ENCODE results near the gene OSBPL3.

OSBPL3 gene

DNA sequence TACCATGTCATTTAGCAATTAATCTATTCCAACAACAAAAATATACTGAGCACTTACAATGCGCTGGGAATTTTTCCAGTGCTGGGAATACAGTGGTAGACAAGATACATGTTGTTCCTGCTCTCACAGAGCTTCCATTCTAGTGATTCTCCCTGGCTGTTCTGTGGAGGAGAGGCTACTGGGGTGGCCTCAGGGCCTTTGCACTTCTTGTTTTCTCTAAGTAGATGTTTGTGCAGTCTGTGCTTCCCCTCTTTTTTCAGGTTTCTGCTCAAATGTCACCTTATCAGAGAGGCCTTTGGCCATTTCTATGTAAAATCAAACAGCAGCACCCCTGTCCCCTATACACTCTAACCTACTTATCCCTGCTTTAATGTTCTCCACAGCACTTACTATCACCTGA, 24.7 kb downstream of the OSBPL3 start:
- DNase-seq (ENCODE audit: low read depth), result no peak

DNA sequence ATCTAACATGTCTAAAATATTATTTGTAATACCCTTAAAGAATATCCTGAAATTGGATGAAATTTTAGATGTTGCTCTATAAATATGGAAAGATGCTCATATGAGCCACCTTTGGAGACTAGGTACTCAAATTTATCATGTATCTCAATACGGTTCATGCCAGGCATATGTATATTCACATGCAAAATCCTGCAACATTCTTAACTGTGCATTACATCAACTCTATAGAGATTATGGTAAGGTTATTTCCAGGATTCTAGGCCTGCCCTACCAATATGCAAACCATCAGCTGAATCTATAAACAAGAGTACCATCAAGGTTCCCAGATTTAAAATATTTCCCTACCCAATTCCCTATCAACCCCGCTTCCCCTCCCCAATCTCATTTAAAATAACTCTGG, 27.5 kb downstream of the OSBPL3 start:
- DNase-seq (ENCODE audit: low read depth), result no peak

DNA sequence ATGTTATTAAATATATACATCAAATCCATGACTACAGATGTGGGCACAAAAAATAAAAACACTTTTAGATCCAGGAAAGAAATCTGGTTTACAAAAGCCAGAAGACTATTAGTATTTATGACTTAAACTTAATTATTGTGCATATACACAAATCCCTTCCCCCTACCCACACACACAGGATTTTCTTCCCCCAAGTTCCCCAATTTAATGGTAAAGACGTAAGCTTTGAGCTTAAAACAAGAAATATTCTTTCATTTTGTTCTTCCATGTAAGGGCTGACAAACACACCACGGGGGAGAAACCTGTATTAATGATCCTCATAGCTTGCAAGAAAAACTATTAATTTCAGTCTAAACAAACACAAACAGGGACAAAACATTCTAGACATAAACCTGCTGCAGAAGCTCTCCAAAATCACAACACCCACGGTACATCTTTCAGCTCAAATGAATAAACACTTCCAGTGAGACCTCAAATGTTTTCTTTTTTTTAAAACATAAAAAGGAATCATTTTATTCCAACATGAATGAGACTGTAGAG, 28.5 kb downstream of the OSBPL3 start:
- DNase-seq (ENCODE audit: low read depth), result no peak

DNA sequence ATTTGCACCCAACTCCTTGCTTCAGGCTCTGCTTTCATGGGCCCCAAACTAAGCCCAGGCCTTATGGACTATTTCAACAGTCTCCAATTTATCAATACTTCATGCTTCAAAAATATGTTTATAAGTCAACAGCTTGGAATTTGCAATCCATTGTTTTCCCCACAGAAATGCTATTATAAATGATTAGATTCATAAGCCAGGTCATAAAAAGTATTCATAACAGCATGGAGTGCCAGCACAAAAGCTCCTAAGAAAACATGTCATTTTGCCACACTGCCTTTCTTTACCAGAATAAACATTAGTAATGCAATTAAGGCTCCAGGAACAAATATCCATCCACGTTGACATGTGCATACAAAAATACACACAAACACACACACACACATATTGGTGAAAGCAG, 30.1 kb downstream of the OSBPL3 start:
- DNase-seq (ENCODE audit: low read depth), result no peak

DNA sequence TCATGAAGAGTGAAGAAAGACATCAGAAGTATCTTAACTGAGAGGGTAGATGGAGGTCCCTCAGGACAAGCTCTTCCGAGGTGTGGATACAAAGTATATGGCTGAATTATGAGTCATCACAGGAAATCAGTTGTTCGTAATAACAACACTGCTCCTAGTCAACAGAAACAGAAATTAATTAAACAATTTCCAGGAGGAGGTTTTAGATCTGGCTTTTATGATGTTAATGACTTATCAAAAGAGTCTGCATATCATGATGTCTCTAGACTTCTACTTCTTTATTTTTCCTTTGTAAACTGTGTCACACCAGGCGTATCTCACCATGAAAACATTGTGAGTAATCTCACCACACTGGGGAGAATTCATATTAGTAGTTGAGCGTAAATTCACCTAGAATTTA, 31.2 kb downstream of the OSBPL3 start:
- no peak for DNase-seq (ENCODE audit: low read depth)

DNA sequence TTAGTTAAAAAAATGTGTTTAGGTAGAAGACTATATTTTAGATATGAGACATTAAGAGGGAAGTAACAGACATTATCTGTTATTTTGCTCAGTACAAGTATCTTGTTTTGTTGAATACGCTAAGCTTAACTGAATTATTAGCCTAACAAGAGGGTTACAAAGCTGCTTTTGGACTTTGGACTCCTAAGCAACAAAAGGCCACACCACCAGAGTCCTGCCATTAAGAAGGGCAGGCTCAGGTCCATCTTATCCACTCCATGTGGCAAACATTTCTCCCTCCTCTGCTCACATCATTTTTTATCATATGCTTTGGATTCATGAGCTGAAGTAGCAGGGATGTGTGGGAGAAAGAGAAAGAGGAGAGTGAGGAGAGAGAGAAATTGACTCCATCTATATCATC, 33.5 kb downstream of the OSBPL3 start:
- DNase-seq (ENCODE audit: low read depth), result no peak

DNA sequence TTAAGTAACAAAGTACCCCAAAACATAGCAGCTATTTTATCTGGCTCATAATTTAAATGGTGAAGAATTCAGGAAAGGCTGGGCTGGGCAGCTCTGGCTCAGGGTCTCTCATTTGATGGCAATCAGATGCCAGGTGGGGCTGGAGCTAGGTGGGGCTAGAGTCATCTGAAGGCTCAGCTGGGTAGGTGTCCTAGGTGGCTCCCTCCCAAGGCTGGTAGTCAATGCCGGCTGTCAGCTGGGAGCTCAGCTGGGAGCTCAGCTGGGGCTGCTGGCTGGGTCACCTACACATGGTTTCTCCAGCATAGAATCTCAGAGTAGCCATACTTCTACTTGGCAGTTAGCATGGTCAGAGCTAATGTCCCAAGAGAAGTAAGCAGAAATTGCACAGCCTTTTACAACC, 34.1 kb downstream of the OSBPL3 start:
- no peak for DNase-seq (ENCODE audit: low read depth)

DNA sequence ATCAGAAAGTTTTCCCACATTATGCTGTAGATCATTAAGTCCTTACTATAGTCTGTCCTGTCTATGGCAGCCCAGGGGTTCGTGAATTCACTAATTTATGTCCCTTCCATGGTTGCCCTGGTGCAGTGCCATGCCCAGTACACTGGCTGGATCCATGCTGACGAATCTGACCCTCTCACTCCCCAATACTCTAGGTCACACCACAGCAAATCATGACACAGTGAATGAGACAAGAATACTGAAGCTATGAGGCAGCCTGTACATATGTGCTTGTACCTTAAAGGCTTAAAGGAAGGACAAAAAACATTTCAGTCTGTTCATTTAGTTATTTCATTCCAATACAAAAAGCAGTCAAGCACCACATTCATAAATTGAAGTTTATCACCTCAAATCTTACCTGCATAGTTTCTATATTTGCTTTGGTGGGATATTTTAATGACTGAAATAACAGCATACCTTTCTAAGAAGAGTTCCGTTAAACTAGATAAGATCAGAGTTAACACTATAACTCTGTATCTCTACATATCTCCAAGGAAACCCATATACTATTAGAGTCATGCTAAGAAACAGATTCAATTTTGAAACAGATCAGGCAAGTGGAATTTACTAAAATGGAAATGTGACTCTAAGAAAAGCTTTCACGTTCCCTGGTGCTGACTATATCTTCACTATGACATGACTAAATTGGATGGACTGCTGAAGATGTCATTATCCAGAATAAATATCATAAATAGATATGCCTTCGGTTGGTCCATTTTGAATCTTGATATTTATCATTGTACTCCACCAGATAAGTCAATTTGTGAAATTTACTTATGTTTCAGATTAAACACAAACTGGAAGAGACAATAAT, 36.7 kb downstream of the OSBPL3 start:
- DNase-seq (ENCODE audit: low read depth), result no peak

DNA sequence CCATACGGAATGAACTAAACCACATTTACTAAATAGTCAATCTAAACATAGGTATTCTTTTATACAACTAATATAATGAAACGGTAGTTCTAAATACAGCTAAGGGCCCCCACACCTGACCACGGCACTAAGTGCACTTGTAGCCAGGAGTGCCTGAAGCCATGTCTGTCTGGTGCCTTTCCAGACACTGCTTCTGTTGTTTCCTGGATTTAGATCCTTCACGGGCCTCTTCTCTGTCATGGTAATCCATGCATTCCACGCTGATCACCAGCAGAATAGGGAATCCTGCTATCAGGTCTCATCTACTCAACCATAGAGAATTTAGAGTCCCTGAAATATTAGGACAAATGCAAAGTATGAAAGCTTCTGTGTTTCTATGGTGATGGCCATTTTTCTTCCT, 37.8 kb downstream of the OSBPL3 start:
- no peak for DNase-seq (ENCODE audit: low read depth)

DNA sequence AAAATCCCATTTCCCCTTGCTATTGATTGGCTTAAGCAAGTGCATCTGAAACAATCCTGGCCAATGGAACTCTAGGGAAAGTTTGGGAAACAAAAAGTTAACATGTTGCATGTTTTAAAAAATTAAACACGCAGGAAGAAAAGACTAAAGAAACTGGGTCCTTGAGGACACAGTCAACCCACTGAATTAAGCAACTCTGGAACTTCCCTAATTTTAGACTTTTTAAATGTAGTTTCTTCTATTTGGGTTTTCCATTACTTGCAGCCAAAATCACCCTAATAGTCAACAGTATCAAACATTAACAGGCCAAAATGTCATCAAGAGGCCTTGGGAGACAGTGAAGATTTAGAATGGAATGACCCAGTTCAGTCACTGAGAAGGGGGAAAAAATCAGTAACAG, 40.6 kb downstream of the OSBPL3 start:
- no peak for DNase-seq (ENCODE audit: low read depth)

DNA sequence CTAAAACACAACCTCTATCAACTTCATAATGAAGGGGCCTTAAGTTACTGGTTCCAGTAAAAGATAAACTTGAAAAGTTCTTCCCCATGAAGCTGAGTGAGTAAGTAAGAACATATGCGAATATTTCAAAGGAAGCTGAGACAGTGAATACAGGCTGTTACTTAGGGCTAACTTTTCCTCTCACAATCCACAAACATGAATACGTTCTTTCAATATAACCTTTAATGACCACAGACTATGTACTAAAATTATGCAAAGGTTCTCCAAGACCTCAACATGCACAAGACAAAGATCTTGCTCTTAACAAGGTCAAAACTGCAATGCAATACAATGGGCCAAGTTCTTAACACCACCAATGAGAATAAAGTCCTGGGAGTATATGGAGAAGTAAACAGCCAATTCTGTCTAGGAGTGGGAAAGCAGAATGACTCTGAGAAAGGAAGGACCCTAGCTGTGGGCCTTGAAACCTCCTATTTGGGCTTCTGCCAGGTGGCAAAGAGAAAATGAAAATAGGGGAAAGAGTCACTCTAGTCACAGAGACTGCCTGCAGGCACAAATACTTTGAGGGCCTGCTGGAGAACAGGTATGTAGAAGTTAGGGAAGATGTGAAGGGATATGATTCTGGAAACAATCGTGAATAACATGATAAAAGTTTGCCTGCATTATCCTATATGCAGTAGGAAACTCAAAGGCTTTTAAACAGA, 43.7 kb downstream of the OSBPL3 start:
- no peak for DNase-seq (ENCODE audit: low read depth)

DNA sequence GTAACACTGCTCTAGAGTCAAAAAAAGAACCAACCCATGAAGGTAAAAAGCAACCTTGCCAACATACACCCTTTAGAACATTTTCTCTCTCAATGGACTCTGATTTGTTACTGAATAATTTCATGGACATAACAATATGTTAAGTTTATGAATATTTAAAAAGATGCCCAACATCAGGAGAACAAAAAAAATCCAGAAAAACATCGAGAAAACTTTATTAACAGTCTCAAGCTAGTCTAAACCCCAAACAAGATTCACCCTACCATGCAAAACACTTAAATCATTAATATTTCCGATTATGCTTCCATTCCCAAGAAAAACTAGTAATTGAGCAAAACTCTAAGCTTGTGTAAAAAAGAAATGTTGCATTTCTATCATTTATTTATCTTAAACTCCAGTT, 46.7 kb downstream of the OSBPL3 start:
- no peak for DNase-seq (ENCODE audit: low read depth)

DNA sequence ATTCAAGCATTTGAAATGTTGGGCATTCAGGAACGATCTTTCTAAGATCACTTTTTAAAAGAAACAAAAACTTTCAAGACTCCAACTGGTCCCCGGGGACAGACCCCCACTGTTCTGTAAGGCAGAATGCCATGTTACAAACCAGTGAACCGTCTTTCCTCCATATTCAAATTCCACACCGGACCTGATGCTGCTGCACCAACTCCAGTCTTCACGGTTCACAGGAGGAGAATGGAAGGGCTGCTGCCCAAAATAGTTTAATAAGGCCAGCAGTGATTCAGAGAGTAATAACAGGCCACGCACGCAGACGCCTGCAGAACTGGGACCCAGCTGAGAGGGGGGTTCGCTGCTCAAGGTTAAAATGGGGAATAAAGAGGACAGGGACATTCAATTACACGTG, 47.2 kb downstream of the OSBPL3 start:
- DNase-seq (ENCODE audit: low read depth), result no peak

DNA sequence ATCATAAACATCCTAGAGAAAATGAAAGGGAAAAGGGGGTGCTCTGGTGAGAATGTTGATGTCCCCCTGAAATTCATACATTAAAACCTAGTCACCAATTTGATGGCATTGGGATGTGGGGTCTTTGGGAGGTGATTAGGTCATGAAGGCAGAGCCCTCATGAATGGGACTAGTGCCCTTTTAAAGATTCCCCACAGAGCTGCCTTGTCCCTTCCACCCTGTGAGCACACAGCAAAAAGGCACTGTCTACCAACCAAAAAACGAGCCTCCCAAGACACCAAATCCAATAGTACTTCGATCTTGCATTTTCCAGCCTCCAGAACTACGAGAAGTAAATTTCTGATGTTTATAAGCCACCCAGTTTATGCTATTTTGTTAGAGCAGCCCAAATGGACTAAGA, 47.6 kb downstream of the OSBPL3 start:
- no peak for DNase-seq (ENCODE audit: low read depth)

DNA sequence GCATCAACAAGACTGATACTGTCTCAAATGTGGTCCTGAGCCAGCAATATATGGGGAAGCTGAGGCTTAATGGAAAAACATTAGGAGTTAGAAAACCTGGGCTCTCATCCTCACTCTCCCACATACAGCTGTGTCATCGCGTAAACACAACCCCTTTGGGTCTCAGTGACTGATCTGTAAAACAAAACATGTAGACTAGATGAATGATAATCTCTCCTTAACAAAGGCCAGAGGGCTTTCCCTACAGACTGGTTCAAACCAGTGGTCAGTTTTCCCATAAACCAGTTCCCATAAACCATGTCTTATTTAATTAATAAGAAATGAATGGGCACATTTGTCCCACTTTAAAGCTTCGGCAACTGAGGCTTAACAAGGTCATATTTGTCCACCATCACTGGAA, 48.1 kb downstream of the OSBPL3 start:
- no peak for DNase-seq (ENCODE audit: low read depth)

DNA sequence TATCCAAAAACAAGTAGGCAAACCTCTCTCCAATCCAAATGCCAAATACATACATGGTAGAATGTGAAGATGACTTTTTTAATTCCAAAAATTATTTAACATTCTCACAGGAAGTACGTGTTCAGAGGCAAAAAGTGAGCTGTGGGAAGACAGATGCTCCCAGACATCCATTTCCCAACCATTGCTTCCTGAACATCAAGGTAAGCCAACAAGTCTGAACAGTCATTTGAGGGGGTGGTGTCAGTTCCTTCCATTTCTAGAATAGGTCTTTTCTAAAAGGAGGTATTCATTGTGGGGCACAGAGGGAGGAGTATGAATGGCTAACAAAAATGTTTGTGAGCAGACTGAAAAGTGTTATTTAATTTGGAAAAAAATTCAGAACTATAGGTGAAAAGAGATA, 49.1 kb downstream of the OSBPL3 start:
- DNase-seq (ENCODE audit: low read depth), result no peak

DNA sequence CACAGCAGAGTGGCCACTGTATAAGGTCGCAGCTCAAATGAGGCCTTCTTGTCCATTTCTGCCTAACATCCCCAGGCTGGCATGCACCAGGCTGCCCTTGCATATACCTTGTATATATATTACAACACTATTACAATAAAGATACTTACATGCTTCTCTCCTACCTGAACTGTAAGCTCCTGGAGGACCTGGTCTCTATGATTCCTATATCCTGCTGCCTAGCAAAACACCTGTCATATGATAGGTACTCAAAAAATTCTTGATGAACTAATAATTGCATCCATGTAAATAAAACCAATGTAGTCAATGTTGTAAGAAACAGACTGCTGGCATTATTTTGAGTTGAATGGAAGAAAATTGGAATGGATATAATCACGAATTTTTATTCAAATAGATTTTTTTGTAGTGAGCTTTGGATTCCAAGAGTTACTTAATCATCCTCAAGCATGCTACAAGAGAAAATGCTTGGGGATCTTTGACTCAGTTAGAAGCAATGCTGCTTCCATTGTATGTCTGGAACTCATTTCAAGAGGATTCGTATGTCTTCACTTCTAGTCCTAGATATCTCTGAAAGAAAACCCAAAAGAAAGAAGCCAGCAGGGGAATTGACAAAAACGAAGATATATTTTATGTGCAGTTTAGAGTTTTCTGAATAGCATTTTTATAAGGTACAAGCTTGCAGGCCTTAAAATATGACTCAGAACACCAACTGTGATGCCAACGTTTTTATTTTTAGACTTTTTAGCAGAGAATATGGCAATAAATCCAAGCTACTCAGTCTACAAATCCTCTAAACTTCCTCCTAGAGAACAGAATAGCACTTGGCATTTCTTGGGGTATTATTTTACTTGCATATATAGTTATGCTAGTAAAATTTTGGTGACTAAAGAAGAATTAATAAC, 53.1 kb downstream of the OSBPL3 start:
- no peak for DNase-seq (ENCODE audit: low read depth)

DNA sequence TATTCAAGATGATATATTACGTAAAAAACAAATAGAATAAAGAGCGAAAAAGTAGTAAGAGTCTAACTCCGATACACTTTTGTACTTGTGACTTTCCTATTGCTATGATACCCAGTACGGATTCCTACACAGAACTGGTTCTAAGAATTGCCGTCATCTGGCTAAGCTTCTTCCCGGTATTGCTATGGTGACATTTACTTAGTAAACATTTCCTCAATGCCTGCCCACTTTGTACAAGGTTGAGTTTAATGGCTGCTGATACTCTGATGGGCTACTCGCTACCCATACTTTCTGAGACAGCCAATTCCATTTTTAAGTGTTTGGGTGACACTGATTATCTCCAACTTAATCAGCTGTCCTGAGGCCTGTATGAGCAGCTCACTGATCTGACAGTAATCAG, 55.6 kb downstream of the OSBPL3 start:
- no peak for DNase-seq (ENCODE audit: low read depth)

DNA sequence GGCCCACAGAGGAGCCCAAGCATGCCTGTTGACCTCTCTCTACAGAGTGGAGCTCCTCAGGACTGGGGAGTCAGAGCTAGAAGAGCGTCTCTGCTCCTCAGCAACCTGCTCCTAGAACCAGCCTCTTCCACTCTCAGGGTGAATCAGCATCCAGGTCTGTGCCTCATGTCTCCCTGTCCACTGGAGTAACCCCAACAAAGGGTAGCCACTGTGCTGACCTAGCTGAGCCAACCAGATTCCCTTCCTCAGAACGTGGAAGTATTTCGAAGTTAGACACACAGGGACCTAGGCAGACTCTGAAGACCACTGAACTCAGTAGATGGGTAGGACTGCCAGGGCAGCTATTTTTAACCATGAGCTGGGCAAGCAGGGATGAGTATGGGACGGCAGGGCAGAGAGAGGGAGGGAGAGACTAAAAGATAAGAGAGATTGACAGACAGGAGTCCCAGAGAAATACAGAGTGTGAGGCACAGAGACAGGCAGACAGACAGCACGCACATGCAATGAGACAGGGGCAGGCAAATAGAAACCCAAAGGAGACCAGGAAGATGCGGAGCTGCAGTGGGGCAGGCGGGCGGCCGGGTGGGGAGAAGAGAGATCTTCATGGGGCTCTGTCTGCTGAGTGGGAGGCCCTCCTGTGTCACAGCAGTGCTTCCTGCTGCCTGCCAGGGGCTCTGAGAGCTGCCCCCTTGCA, 56.7 kb downstream of the OSBPL3 start:
- no peak for DNase-seq (ENCODE audit: low read depth)

DNA sequence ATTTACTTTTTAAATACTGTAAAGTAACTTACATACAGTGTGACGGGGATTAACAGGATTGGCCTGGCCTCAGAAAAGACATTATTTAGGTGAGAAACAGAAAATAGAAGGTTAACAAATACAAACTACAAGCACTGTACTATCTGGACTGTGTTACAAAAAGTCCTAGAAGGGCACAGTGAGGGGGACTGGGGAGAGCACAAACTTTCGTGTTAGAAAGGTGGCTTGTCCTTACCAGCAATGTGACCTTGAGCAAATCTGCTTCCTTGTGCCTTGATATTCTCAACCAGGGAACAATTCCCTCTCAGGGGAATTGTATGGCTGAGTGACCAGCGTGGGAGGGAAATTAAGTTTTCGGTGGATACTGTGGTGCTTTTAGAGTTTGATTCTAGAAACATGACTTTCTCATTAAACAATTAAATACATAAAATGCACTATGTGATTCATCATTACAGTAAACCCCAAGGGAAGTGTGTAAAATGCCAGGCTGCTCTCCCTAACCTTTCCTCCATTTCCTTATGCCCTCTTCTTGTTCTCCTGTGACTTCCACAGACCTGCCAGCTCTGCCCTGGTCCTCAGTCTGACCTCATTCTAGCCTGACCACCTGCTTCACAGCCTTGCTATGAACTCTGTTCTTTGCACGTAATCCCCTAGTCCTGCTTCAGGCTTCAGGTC, 57.7 kb downstream of the OSBPL3 start:
- no peak for DNase-seq (ENCODE audit: low read depth)

DNA sequence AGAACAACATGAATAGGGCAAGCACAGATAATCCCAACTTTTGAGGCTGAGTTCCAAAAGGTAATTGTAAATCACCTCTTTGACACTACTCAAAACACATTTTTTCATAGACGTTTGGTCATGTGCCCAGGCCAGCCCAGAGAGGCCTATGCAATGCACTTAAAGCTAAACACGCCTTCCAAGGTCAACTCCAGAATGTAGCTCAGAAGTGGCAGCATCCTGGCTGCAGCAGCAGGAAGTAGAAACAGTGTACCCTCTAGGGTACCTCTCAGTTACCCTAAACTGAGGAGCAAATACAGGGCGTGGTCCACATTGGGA, 58.7 kb downstream of the OSBPL3 start:
- no peak for DNase-seq (ENCODE audit: low read depth)

Measured in CMK (cell line).